HUES64 (cell line): ENCODE results near the gene SCUBE3.

Experiments used
- H3K27ac ChIP-seq: 2 replicates; pipeline ENCODE4 v1.7.0; 2013; ENCODE audit warnings: low read depth, low read length, inconsistent platforms
- H3K27me3 ChIP-seq: 2 replicates; pipeline ENCODE4 v1.6.1; 2013; ENCODE audit warnings: mild to moderate bottlenecking, low read length; ENCODE audit not compliant: insufficient read depth
- H3K36me3 ChIP-seq: 2 replicates; pipeline ENCODE4 v1.6.1; 2013; ENCODE audit warnings: mild to moderate bottlenecking, low read length; ENCODE audit not compliant: insufficient read depth
- H3K4me1 ChIP-seq: 2 replicates; pipeline ENCODE4 v1.6.1; 2013; ENCODE audit warnings: mild to moderate bottlenecking, low read length, moderate library complexity; ENCODE audit not compliant: insufficient read depth
- H3K4me3 ChIP-seq: 2 replicates; pipeline ENCODE4 v1.5.1; 2013; ENCODE audit warnings: mild to moderate bottlenecking, low read length, moderate library complexity
- H3K9ac ChIP-seq: 2 replicates; pipeline ENCODE4 v1.6.1; 2013; ENCODE audit warnings: mild to moderate bottlenecking, low read depth, low read length
- H3K9me3 ChIP-seq: 2 replicates; pipeline ENCODE4 v1.6.1; 2013; ENCODE audit warnings: low read depth, low read length; ENCODE audit not compliant: insufficient read depth
- WGBS: fragments of 150-250, 120-280 bp; methylation state at CpG from one replicate; pipeline ENCODE4 v1.1.7; 2013; ENCODE audit warnings: missing lambda C conversion rate; 5-methylcytosine and 5-hydroxymethylcytosine counted together

The SCUBE3 gene

GRCh38 chr6:35194390-35194789 lies 19.4 kb upstream of the SCUBE3 start:
- H3K9me3 ChIP-seq: no peaks in the 10 kb centered on the region
- WGBS: 90% methylated on average over 4 of the region's 5 CpGs
- 0 out of 2 replicates have a peak, but pooled peaks cover 3% of the 10 kb centered on the region for H3K27me3 ChIP-seq
- no peaks in the 10 kb centered on the region for H3K36me3 ChIP-seq
- no peak overlapping the region for H3K9ac ChIP-seq
- H3K4me1 ChIP-seq: peaks cover 10% of the 10 kb centered on the region; the same call in 1 of the 2 replicates
- no peak overlapping the region for H3K27ac ChIP-seq
- no peak overlapping the region for H3K4me3 ChIP-seq

- WGBS: 83% methylated on average over 3 of the region's 3 CpGs
- no peaks in the 10 kb centered on the region for H3K36me3 ChIP-seq
- peaks cover 10% of the 10 kb centered on the region; the same call in 1 of the 2 replicates for H3K4me1 ChIP-seq
- H3K4me3 ChIP-seq: no peak overlapping the region
- no peaks in the 10 kb centered on the region for H3K9me3 ChIP-seq
- H3K27ac ChIP-seq: no peak overlapping the region
- no peak overlapping the region for H3K9ac ChIP-seq
- H3K27me3 ChIP-seq: 0 out of 2 replicates have a peak, but pooled peaks cover 3% of the 10 kb centered on the region
Observed at GRCh38 chr6:35195120-35195780, 18.5 kb upstream of the SCUBE3 start.

- no peak overlapping the region for H3K4me3 ChIP-seq
- H3K27me3 ChIP-seq: 0 out of 2 replicates have a peak, but pooled peaks cover 3% of the 10 kb centered on the region
- H3K4me1 ChIP-seq: peaks cover 10% of the 10 kb centered on the region; the same call in 1 of the 2 replicates
- WGBS: 89% methylated on average over 5 of the region's 5 CpGs
- no peak overlapping the region for H3K9ac ChIP-seq
- H3K9me3 ChIP-seq: no peaks in the 10 kb centered on the region
- H3K36me3 ChIP-seq: no peaks in the 10 kb centered on the region
- H3K27ac ChIP-seq: no peak overlapping the region
Observed at GRCh38 chr6:35197196-35197595, 16.6 kb upstream of the SCUBE3 start.

- no peak overlapping the region for H3K4me3 ChIP-seq
- no peaks in the 10 kb centered on the region for H3K9me3 ChIP-seq
- H3K36me3 ChIP-seq: no peaks in the 10 kb centered on the region
- H3K27ac ChIP-seq: no peak overlapping the region
- no peak overlapping the region for H3K9ac ChIP-seq
- WGBS: 92% methylated on average over 2 of the region's 2 CpGs
- H3K27me3 ChIP-seq: no peaks in the 10 kb centered on the region
- no peaks in the 10 kb centered on the region; the same call in 1 of the 2 replicates for H3K4me1 ChIP-seq
Observed at GRCh38 chr6:35199866-35200265, 13.9 kb upstream of the SCUBE3 start.

GRCh38 chr6:35202066-35202546 lies 11.7 kb upstream of the SCUBE3 start:
- Histone ChIP-seq H3K4me3 (no peak overlapping the region), H3K9ac (no peak overlapping the region), H3K27ac (no peak overlapping the region), H3K9me3 (no peaks in the 10 kb centered on the region), H3K4me1 (no peaks in the 10 kb centered on the region; the same call in 1 of the 2 replicates), H3K36me3 (no peaks in the 10 kb centered on the region), H3K27me3 (peaks cover 14% of the 10 kb centered on the region)
- WGBS: 82% methylated on average over 6 of the region's 6 CpGs

GRCh38 chr6:35203152-35203670 lies 10.5 kb upstream of the SCUBE3 start:
- H3K4me1 ChIP-seq: no peaks in the 10 kb centered on the region; the same call in 1 of the 2 replicates

GRCh38 chr6:35203680-35204079 lies 10.1 kb upstream of the SCUBE3 start:
- no peaks in the 10 kb centered on the region for H3K9me3 ChIP-seq
- H3K36me3 ChIP-seq: no peaks in the 10 kb centered on the region
- H3K4me1 ChIP-seq: no peaks in the 10 kb centered on the region; the same call in 1 of the 2 replicates
- no peak overlapping the region for H3K27ac ChIP-seq
- H3K4me3 ChIP-seq: no peak overlapping the region
- WGBS: 90% methylated on average over 2 of the region's 2 CpGs
- H3K27me3 ChIP-seq: peaks cover 29% of the 10 kb centered on the region
- H3K9ac ChIP-seq: no peak overlapping the region

More at GRCh38 chr6:35203152-35203670, 10.5 kb upstream of the SCUBE3 start:
- 90% methylated on average over 7 of the region's 7 CpGs for WGBS
- Histone ChIP-seq H3K27ac (no peak overlapping the region), H3K9me3 (no peaks in the 10 kb centered on the region), H3K9ac (no peak overlapping the region), H3K4me3 (no peak overlapping the region), H3K36me3 (no peaks in the 10 kb centered on the region), H3K27me3 (peaks cover 25% of the 10 kb centered on the region)

GRCh38 chr6:35206346-35206745 lies 7.4 kb upstream of the SCUBE3 start:
- Histone ChIP-seq H3K9me3 (no peaks in the 10 kb centered on the region), H3K27ac (no peak overlapping the region), H3K4me3 (no peak overlapping the region), H3K9ac (no peak overlapping the region), H3K4me1 (no peaks in the 10 kb centered on the region; the same call in 1 of the 2 replicates), H3K36me3 (no peaks in the 10 kb centered on the region), H3K27me3 (peaks cover 54% of the 10 kb centered on the region)
- 93% methylated on average over 1 of the region's 1 CpG for WGBS

- Histone ChIP-seq H3K9ac (no peak overlapping the region), H3K27me3 (peaks cover 75% of the 10 kb centered on the region), H3K4me3 (no peak overlapping the region), H3K27ac (no peak overlapping the region), H3K4me1 (peaks cover 3% of the 10 kb centered on the region; the same call in 1 of the 2 replicates), H3K9me3 (no peaks in the 10 kb centered on the region), H3K36me3 (no peaks in the 10 kb centered on the region)
- 53% methylated on average over 4 of the region's 4 CpGs for WGBS
Observed at GRCh38 chr6:35208419-35208818, 5.3 kb upstream of the SCUBE3 start.

GRCh38 chr6:35209081-35209480 lies 4.7 kb upstream of the SCUBE3 start:
- no peaks in the 10 kb centered on the region for H3K9me3 ChIP-seq
- H3K4me1 ChIP-seq: peaks cover 3% of the 10 kb centered on the region; the same call in 1 of the 2 replicates
- 94% methylated on average over 1 of the region's 1 CpG for WGBS
- H3K4me3 ChIP-seq: no peak overlapping the region
- H3K9ac ChIP-seq: no peak overlapping the region
- peaks cover 77% of the 10 kb centered on the region for H3K27me3 ChIP-seq
- no peak overlapping the region for H3K27ac ChIP-seq
- H3K36me3 ChIP-seq: no peaks in the 10 kb centered on the region

GRCh38 chr6:35209622-35210247 lies 4.0 kb upstream of the SCUBE3 start:
- H3K4me3 ChIP-seq: no peak overlapping the region
- no peaks in the 10 kb centered on the region for H3K36me3 ChIP-seq
- H3K9me3 ChIP-seq: no peaks in the 10 kb centered on the region
- peaks cover 81% of the 10 kb centered on the region for H3K27me3 ChIP-seq
- no peak overlapping the region for H3K27ac ChIP-seq
- H3K9ac ChIP-seq: no peak overlapping the region
- H3K4me1 ChIP-seq: peaks cover 4% of the 10 kb centered on the region; the same call in 1 of the 2 replicates
- WGBS: 77% methylated on average over 2 of the region's 2 CpGs
